ENCODE results near the gene TM9SF1.

The TM9SF1 gene

DNA sequence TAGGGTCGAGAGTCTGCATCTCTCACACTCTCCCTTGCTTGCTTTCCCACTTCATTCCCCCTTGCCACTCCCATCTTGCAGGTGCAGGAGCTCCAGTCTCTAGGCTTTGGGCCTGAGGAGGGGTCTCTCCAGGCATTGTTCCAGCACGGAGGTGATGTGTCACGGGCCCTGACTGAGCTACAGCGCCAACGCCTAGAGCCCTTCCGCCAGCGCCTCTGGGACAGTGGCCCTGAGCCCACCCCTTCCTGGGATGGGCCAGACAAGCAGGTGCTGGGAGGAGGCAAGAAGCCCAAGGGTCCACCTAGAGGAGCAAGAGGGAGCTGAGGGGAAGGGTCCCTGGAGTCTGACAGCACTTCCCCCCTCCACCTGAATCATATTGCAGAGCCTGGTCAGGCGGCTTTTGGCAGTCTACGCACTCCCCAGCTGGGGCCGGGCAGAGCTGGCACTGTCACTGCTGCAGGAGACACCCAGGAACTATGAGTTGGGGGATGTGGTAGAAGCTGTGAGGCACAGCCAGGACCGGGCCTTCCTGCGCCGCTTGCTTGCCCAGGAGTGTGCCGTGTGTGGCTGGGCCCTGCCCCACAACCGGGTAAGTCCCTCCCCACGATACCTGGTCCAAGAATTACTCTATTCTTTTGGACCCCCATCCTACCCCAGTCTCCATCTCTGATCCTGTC, 43.7 kb downstream of the TM9SF1 start:
- DNase-seq (ENCODE audit: low read depth in 2 of 2): no peak

- DNase-seq (ENCODE audit: low read depth in 2 of 2): no peak
Measured at GRCh38 chr14:24150993-24151392, 44.2 kb downstream of the TM9SF1 start.

- no peak for DNase-seq (ENCODE audit: low read depth in 2 of 2)
Measured at GRCh38 chr14:24150567-24150966, 44.7 kb downstream of the TM9SF1 start.

GRCh38 chr14:24150061-24150460, 45.2 kb downstream of the TM9SF1 start:
- DNase-seq (ENCODE audit: low read depth in 2 of 2): no peak

DNA sequence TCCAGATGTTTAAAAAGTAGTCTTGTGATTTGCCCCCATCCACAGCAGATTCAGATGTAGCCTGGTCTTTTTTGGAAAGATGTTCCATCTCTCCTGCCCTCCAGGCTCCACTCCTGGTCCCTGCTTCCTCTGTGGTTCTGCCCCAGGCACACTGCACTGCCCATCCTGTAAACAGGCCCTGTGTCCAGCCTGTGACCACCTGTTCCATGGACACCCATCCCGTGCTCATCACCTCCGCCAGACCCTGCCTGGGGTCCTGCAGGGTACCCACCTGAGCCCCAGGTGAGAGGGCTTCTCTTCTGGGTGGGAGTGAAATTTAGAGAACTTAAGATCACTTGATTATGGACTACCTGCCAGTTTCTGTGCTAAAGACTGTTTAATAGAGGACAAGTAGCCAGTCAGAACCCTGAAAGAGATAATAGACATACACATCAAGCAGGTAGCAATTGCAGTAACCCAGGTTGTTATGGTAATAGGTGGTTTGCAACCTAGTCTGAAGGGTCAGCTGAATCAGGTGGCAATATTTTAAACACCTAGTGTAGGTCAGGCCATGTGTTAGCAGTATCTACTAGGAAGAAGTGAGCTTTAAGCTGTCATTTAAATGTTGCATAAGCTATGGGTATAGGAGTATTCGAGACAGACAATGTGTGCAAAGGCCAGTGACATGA, 45.8 kb downstream of the TM9SF1 start:
- no peak for DNase-seq (ENCODE audit: low read depth in 2 of 2)

DNA sequence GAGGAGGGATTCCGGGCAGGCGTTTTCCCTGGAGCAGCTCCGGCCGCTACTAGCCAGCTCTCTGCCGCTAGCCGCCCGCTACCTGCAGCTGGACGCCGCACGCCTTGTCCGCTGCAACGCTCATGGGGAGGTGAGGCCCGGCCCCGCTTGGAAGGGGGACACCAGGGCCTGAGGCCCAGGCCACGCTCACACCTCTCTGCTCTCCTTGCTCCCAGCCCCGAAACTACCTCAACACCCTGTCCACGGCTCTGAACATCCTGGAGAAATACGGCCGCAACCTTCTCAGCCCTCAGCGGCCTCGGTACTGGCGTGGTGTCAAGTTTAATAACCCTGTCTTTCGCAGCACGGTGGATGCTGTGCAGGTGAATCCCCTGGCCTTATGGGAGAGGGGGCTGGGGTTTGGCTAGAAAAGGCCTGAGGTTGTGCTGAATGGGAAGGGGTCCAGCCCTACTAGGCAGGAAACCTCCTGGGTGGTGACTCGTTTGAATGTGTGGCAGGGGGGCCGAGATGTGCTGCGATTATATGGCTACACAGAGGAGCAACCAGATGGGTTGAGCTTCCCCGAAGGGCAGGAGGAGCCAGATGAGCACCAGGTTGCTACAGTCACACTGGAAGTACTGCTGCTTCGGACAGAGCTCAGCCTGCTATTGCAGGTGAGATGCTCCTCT, 47.3 kb downstream of the TM9SF1 start:
- DNase-seq (ENCODE audit: low read depth in 2 of 2): no peak

DNA sequence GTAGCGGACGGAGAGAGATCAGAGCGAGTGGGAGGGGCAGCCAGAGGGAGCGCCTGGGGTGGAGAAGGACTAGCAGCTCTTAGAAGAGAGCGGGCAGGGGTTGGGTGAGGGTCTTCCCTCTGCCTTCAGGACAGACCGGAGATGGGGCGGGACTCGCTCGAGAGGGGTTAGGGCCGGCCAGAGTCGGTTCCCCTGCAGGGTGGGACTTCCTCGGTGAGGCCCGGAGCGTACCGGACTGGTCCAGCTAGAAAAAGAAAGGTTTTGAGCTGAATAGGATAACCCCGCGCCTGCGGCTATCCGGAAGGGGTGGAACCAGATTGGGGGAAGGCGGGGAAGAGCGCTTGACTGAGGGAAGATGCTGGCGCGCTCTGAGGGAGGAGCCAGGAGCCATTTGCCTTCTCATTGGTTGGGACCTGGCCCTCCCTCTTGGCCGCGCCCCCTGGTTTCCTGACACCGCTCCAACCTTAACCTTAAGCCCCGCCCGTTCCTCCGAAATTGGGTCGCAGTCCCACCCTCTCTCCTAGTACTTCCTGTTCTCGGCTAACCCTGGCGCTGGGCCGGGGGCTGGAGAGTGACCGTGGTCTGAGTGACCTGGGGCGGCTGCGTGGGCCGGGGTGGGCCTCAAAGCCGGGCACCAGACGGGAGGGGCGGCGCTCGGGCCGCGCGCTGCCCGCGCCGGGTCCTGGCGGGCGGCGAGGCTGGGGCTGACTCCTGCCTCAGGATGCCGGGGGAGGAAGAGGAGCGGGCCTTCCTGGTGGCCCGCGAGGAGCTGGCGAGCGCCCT, 48.1 kb downstream of the TM9SF1 start, which contains the start of gene RNF31:
Gene RNF31, plus strand, starts transcription at position 521 of the 783 bp plus-strand sequence. Its CDS starts 201 bp downstream, at position 722.
- peak; percentile 90 to 93 for DNase-seq (ENCODE audit: low read depth in 2 of 2)

DNA sequence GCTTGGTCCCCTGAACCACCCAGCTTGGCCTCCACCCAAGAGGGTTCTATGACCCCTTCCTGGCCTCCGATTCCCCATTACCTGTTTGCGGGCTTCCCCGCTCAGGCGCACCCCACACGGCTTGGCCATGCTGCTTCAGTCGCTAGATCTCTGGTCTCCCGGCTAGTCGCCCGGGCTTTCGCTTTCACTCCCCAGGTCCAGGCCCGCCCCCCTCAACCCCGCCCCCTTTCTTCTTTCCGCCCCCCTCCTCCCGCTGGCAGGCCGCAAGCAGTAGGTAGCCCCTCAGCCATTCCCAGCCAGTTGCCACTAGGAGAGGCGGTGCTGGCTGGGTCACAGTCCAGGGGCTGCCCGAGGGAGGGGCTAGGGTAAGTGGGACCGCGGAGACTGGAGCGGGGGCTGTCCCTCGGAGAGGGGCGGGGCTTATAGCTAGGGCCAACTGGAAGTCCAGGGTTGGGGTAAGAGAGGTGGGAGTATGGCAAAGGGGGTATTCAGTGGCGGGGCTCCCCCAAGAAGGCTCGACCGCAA, 48.7 kb downstream of the TM9SF1 start, which contains the start of gene PSME2:
Gene PSME2, minus strand, starts transcription at position 158 of the 525 bp plus-strand sequence. Its CDS starts 29 bp downstream, at position 129.
- peak; percentile 45 to 58 for DNase-seq (ENCODE audit: low read depth in 2 of 2)

DNA sequence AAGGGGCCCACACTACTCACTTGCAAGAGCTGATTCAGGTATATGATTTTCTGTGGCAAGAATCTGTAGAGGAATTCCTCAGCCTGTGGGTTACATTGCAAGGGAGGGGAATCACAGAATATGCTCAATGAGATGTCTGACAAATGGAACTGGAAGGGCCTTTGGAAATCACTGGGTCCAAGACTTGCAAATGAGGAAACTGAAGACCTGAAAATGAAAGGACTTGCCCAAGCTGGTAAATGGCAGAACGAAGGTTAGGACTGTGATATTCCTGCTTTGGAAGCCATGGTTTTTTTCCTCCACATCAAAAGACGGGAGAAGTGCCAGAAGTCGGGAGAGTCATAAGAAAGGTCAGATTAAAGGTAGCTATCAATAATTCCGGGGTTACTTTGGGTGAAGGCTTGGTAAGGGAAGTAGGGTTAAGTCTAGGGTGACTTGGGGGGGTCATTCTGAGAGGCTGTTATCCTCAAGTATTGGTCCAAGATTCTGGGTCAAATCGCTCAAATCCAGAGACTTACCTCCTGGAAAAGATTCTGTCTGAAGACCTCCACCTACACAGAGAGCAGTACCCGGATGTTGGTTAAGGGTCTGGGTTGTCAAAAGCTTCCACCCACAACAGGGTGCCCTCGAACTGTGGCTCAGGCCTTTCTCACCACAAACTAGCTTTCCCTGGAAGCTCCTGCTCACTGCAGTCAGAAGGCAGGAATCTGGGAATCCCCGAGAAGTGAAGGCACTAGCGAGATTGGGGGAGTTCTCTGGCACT, 49.4 kb downstream of the TM9SF1 start:
- DNase-seq (ENCODE audit: low read depth in 2 of 2): no peak

- no peak for DNase-seq (ENCODE audit: low read depth in 2 of 2)
Measured at GRCh38 chr14:24145219-24145618, 50.0 kb downstream of the TM9SF1 start.

DNA sequence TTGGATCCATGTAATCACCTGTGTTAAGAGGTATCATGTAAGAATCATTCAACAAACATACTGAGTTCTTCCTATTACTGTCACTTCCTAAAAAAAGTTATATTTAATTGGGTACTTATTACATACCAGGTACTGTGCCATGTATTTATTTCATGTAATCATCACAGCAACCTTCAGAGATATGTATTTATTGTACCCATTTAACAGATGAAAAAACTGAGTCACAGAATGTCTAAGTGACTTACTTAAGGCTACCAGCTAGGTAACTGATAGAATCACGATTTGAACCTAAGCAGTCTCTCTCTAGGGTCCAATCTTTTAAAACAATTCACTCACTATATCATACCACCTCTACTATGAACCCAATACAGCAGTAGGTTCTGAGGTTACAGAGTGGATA, 50.8 kb downstream of the TM9SF1 start:
- no peak for DNase-seq (ENCODE audit: low read depth in 2 of 2)

DNA sequence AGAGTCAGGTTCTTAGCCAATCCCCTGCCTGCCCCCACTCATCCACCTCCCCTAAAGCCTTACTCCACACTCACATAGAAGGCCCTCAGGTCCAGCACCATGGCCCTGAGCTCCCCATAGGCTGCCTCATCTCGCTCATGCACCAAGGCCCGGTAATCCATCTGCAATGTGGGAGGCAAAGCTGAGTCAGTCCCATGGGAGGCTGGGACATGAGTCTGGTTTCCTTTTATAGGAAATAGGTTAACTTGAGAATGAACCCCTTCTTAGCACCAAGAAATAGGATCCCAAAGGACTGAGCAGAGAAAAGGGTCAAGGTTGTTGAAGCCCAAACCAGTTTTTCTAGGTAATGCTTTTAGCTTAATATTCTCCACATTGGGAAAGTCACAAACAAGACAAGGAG, 51.7 kb downstream of the TM9SF1 start:
- no peak for DNase-seq (ENCODE audit: low read depth in 2 of 2)

GRCh38 chr14:24141097-24141880, 54.0 kb downstream of the TM9SF1 start, which contains the start of gene EMC9:
EMC9 (minus strand) TSS chr14:24141591; CDS start chr14:24141304, 287 bp downstream.
- DNase-seq (ENCODE audit: low read depth in 2 of 2): peak; percentile 97 to 99

DNA sequence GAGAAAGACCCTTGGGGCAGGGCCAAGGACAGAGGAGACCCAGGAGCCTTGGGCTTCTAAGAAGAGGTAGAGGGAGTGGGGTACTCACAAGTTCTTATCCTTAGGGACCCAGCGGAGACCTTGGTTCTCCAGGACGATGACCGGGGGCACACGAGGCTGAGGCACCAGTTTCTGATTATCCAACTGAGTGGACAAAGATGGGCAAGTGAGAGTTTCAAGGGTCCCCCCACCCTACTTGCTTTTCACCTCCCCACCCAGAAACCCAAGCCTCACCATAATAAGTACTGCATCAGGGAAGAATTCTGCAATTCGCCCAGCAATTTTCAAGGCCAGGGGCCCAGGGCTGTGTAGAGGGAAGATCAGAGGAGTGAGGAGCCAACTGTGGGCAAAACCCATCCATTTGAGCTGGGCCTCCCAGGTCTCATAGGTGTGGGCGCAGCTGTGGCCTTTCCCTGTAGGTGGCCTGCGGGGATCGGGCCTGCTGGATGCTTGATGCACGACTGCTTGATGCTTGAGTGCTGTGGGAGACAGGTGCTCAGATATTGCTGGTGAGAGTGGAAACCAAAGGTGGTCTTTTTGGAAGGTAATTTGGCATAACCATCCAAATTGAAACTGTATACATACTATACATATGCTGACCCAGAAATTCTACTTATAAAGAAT, 55.8 kb downstream of the TM9SF1 start:
- DNase-seq (ENCODE audit: low read depth in 2 of 2): no peak
